HepG2 (cell line): ENCODE data around the gene ODC1. TPM values are rescaled to one million over a fixed set of nuclear protein-coding genes. Genes with fewer than 3 reads are reported as not detected.

Source experiments
- AHR ChIP-seq: IDR thresholded peaks from 2 replicates; pipeline ENCODE4 v1.6.1; 2018; ENCODE audit warnings: missing genetic modification reagents, missing compliant biosample characterization
- ARID3A ChIP-seq: IDR thresholded peaks from 2 replicates; pipeline ENCODE4 v1.6.1; 2012; ENCODE audit warnings: low read depth, low read length, improper control_type of control experiment
- CC2D1A ChIP-seq: sonication (generic); formaldehyde crosslinking; IDR thresholded peaks from 2 replicates; pipeline ENCODE4 v1.8.1; 2023; ENCODE audit warnings: mild to moderate bottlenecking, missing genetic modification reagents
- GABPA ChIP-seq, 2 experiments: IDR thresholded peaks; 2 replicates each; pipeline ENCODE4 v1.6.1; 2011 to 2016; ENCODE audit warnings: low read depth in 2 of 2, low read length in 1 of 2, missing biosample characterization in 1 of 2, missing genetic modification characterization in 1 of 2
- KLF16 ChIP-seq, 2 experiments: sonication (generic) in 1 of 2; formaldehyde crosslinking in 1 of 2; IDR thresholded peaks; 2 replicates each; pipeline versions ENCODE4 v1.6.1 to v1.8.0; 2016 to 2023; ENCODE audit warnings: missing genetic modification reagents in 2 of 2, missing compliant biosample characterization in 1 of 2
- MATR3 ChIP-seq: sonication (generic); formaldehyde crosslinking; IDR thresholded peaks from 2 replicates; pipeline ENCODE4 v1.4.0; 2020; ENCODE audit warnings: missing genetic modification reagents
- MXD4 ChIP-seq: IDR thresholded peaks from 2 replicates; pipeline ENCODE4 v1.6.1; 2016; ENCODE audit warnings: mild to moderate bottlenecking, missing biosample characterization, missing genetic modification reagents
- RBM39 ChIP-seq: fragments of 200-400 bp; formaldehyde crosslinking; IDR thresholded peaks from one replicate; pipeline ENCODE4 v1.6.1; 2018; ENCODE audit warnings: antibody characterized with exemption, mild to moderate bottlenecking, low read depth, low read length; ENCODE audit not compliant: poor library complexity, severe bottlenecking
- RFX1 ChIP-seq: fragments of 450-650 bp; IDR thresholded peaks from 2 replicates; pipeline ENCODE4 v1.6.1; 2017
- SCMH1 ChIP-seq: sonication (generic); formaldehyde crosslinking; IDR thresholded peaks from 2 replicates; pipeline ENCODE4 v1.9.0; 2021; ENCODE audit warnings: missing genetic modification reagents, mild to moderate bottlenecking, borderline replicate concordance
- YY1 ChIP-seq: IDR thresholded peaks from 2 replicates; pipeline ENCODE4 v1.6.1; 2011; ENCODE audit warnings: low read length, low read depth, moderate library complexity, mild to moderate bottlenecking; ENCODE audit not compliant: insufficient read depth, insufficient replicate concordance
- ZNF44 ChIP-seq: sonication (generic); formaldehyde crosslinking; IDR thresholded peaks from 2 replicates; pipeline ENCODE4 v1.5.1; 2020; ENCODE audit warnings: mild to moderate bottlenecking, missing genetic modification reagents
- ZNF512 ChIP-seq: sonication (generic); formaldehyde crosslinking; IDR thresholded peaks from 2 replicates; pipeline ENCODE4 v1.4.0; 2020; ENCODE audit warnings: mild to moderate bottlenecking, missing genetic modification reagents
- ZNF646 ChIP-seq: sonication (generic); formaldehyde crosslinking; IDR thresholded peaks from 2 replicates; pipeline ENCODE4 v1.9.0; 2021; ENCODE audit warnings: mild to moderate bottlenecking, missing genetic modification reagents
- ZNF704 ChIP-seq: sonication (generic); formaldehyde crosslinking; IDR thresholded peaks from 2 replicates; pipeline ENCODE4 v1.8.1; 2023; ENCODE audit warnings: mild to moderate bottlenecking, inconsistent platforms, moderate library complexity, missing genetic modification reagents, borderline replicate concordance
- ZNF766 ChIP-seq: sonication (generic); formaldehyde crosslinking; IDR thresholded peaks from 2 replicates; pipeline ENCODE4 v1.5.0; 2020; ENCODE audit warnings: missing genetic modification reagents, borderline replicate concordance
- ZSCAN25 ChIP-seq: sonication (generic); formaldehyde crosslinking; IDR thresholded peaks from 2 replicates; pipeline ENCODE4 v1.8.0; 2022; ENCODE audit warnings: mild to moderate bottlenecking, missing genetic modification reagents
- polyA plus RNA-seq, 8 experiments: library from polyadenylated mRNA; depleted of rRNA in 3 of 8; stranded (reverse) in 7 of 8; unstranded in 1 of 8; fragments of >200 nt; fragmentation: Illumina TruSeq in 4 of 8; extraction: Trizol in 4 of 8; gene quantifications; 2 replicates each; pipeline versions ENCODE4 v1.2.1 to v1.2.3, GENCODE V29; 2011 to 2016; ENCODE audit warnings: low read depth in 4 of 8, missing spikeins in 1 of 8, mixed read lengths in 1 of 8; ENCODE audit not compliant: insufficient read depth in 1 of 8
- total RNA-seq, 5 experiments: library from RNA; depleted of rRNA; stranded (reverse); fragments of >200 nt; fragmentation: Illumina TruSeq; extraction: Trizol; gene quantifications; 2 replicates each; pipeline ENCODE4 v1.2.3, GENCODE V29; 2016; ENCODE audit warnings: low read depth in 1 of 5

The ODC1 gene
- total and polyA plus RNA-seq, 2 of the 13 experiments (the other 11 are each of a cell fraction or from before 2014, with no cell fraction given) = 142 to 371 TPM

- TF ChIP-seq ZNF646 (CRISPR knock-in tag) (no peak), MXD4 (CRISPR knock-in tag) (peak; percentile 74; the same call in 1 of the 2 replicates), RBM39 (no peak), ZNF704 (CRISPR knock-in tag) (no peak), RFX1 (no peak), YY1 (peak; percentile 70), MATR3 (CRISPR knock-in tag) (no peak), GABPA (IDR thresholded peaks at IDR 0.05; ENCODE audit: low read depth, low read length) (no peak), GABPA (CRISPR knock-in tag; IDR thresholded peaks at IDR 0.05; ENCODE audit: low read depth) (no peak), AHR (CRISPR knock-in tag) (peak; percentile 80), CC2D1A (CRISPR knock-in tag) (no peak), ZNF512 (CRISPR knock-in tag) (no peak), KLF16 (CRISPR knock-in tag; IDR thresholded peaks at IDR 0.05) (peak in 1 of 2 experiments; percentile 93; a peak in 2 of 4 replicates), ARID3A (no peak), ZSCAN25 (CRISPR knock-in tag) (peak; percentile 63), ZNF766 (CRISPR knock-in tag) (peak; percentile 37; the same call in 1 of the 2 replicates), SCMH1 (CRISPR knock-in tag) (no peak), ZNF44 (CRISPR knock-in tag) (no peak; the same call in 1 of the 2 replicates)
These were observed 39.2 kb downstream of the ODC1 start (continued) for GRCh38 chr2:10408649-10409579.
